Measurements from ENCODE around the gene VIPR1.

- TF ChIP-seq CTCF (conservative IDR thresholded peaks at IDR 0.05 in 1 of 2, IDR thresholded peaks at IDR 0.05 in 1 of 2; ENCODE audit: low read depth in 1 of 2, low read length in 2 of 2) (no peak), EZH2 (IDR thresholded peaks at IDR 0.05; ENCODE audit: low read length, missing control alignments) (no peak)
Measured at GRCh38 chr3:42489937-42490227, 12.6 kb upstream of the VIPR1 start.
